NB4 (cell line): ENCODE data around the gene INPP5D.

Experiments used
- DNase-seq: peaks from one replicate; pipeline ENCODE4 v3.0.0; 2010; ENCODE audit warnings: low read depth
- H3K4me3 ChIP-seq: one replicate; pipeline ENCODE4 v1.5.1; 2011; ENCODE audit warnings: mild to moderate bottlenecking, low read depth, low read length, moderate library complexity
- CTCF ChIP-seq: IDR thresholded peaks from one replicate; pipeline ENCODE4 v1.5.1; 2012; ENCODE audit warnings: low read depth, low read length
- MAX ChIP-seq: IDR thresholded peaks from 2 replicates; pipeline ENCODE4 v1.6.1; 2011; ENCODE audit warnings: low read depth, low read length
- MYC ChIP-seq: IDR thresholded peaks from 2 replicates; pipeline ENCODE4 v1.6.1; 2011; ENCODE audit warnings: low read depth, low read length
- POLR2A ChIP-seq: IDR thresholded peaks from 2 replicates; pipeline ENCODE4 v1.6.1; 2011; ENCODE audit warnings: mild to moderate bottlenecking; ENCODE audit not compliant: insufficient read length; ENCODE audit errors: extremely low read depth

Gene INPP5D

GRCh38 chr2:233174137-233174536, 114.0 kb downstream of the INPP5D start:
- DNase-seq = no peak
- TF ChIP-seq MAX (no peak), MYC (no peak), CTCF (no peak), POLR2A (no peak)
- H3K4me3 ChIP-seq = no peak overlapping the region

- TF ChIP-seq MAX (no peak), CTCF (no peak), MYC (no peak), POLR2A (no peak)
- no peak for DNase-seq
- no peak overlapping the region for H3K4me3 ChIP-seq
These were observed 119.1 kb downstream of the INPP5D start for GRCh38 chr2:233178994-233179847.

- peak; percentile 29; the same call in 1 of the 2 replicates for TF ChIP-seq MAX
- no peak for TF ChIP-seq POLR2A
- TF ChIP-seq CTCF = no peak
- TF ChIP-seq MYC = no peak
- DNase-seq = peak; percentile 57
- H3K4me3 ChIP-seq = no peak overlapping the region
These were observed 119.8 kb downstream of the INPP5D start for GRCh38 chr2:233179848-233180366.

GRCh38 chr2:233183869-233184418, 123.8 kb downstream of the INPP5D start:
- TF ChIP-seq CTCF (no peak), MYC (no peak), POLR2A (no peak), MAX (no peak)
- no peak for DNase-seq
- no peak overlapping the region for H3K4me3 ChIP-seq

GRCh38 chr2:233184669-233185068, 124.5 kb downstream of the INPP5D start:
- no peak for TF ChIP-seq MYC
- TF ChIP-seq POLR2A = no peak
- TF ChIP-seq MAX = no peak
- TF ChIP-seq CTCF = no peak
- no peak overlapping the region for H3K4me3 ChIP-seq
- no peak for DNase-seq
